NCI-H446 treated with DMSO at 0.1 percent for 48 hours (cell line): ENCODE data around the gene TAGLN.
"Not testable (repeated sequence)": the region's sequence is repeated elsewhere in the genome, so short reads cannot be mapped to it uniquely, and the experiment has no call there.

Experiments used
- DNase-seq: peaks from one replicate; lab custom pipeline; 2025; lab: John Stamatoyannopoulos, UW

Gene TAGLN

DNA sequence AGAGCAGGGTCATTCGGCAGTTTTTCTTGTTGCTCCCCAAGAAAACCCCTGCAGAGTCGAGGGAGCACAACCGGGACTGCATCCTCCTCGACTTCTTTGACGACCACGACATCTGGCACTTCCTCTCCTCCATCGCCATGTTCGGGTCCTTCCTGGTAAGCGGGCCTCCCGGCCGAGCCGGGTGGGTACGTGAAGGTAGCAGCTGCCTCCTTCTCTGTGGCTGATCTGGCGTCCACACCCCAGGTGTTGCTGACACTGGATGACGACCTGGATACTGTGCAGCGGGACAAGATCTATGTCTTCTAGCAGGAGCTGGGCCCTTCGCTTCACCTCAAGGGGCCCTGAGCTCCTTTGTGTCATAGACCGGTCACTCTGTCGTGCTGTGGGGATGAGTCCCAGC is 3.4 kb upstream of the TAGLN start:
- no peak for DNase-seq

DNA sequence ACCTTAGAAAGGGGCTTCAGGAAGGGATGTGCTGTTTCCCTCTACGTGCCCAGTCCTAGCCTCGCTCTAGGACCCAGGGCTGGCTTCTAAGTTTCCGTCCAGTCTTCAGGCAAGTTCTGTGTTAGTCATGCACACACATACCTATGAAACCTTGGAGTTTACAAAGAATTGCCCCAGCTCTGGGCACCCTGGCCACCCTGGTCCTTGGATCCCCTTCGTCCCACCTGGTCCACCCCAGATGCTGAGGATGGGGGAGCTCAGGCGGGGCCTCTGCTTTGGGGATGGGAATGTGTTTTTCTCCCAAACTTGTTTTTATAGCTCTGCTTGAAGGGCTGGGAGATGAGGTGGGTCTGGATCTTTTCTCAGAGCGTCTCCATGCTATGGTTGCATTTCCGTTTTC is 2.2 kb upstream of the TAGLN start:
- DNase-seq, result no peak

DNA sequence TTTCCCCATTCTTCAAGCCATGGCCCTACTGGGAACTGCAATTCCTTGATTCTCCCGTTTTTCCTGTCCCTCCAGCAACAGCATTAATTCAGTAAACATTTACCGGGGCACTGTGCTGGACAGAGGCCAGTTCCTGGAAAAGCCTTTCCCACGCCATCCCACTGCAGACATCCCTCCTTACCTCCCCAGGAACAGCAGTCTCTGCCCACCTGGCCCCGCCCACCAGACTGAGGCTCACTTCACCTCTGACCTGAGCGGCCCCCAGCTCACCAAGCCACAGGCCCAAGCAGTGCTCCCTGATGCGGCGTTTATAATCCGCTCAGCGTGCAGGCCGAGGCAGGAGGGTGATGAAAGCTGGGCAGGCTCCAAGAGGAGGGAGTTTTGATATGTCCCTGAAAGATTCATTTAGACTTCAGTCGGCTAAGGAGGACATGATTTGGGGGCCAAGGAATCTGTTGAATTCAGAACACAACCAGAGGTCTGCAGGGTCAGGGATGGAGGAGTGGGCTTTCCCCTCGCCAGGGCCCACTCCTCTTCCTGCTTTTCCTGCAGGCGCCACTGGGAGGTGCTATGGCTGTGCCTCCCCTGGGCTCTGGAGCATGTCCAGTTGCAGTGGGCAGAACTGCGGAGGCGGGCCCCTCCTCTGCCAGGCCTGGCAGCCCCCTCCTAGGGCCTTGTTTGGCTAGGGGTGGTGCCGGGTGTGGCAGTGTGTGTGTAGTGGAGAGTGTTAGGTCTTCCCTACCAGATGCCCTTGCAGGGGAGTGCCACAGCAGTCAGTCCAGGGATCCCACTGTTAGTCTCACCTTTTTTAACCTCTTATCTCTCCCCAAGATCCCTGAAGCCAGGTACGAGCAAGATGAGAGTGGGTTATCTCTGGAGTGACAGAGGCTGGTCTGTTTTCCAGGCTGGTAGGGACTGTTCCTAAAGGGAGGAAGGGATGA is 1.4 kb upstream of the TAGLN start:
- no peak for DNase-seq

DNA sequence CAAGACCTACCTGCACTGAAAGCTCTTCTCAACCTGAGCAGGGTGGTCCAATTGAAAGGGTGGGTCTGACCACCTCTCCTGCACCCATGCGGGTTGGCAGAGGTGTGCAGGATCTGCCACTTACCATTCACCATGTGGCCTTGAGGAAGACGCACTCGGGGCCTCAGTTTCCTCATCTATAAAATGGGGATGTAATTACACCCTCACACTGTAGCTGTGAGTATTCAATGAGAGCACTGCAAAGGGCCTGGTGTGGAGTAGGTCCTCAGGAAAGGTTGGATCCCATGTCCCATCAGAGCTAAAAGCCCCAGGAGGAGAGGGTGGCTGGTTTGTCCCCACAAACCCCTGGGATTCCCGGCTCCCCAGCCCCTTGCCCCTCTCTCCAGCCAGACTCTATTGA is 557 bp upstream of the TAGLN start:
- no peak for DNase-seq

DNA sequence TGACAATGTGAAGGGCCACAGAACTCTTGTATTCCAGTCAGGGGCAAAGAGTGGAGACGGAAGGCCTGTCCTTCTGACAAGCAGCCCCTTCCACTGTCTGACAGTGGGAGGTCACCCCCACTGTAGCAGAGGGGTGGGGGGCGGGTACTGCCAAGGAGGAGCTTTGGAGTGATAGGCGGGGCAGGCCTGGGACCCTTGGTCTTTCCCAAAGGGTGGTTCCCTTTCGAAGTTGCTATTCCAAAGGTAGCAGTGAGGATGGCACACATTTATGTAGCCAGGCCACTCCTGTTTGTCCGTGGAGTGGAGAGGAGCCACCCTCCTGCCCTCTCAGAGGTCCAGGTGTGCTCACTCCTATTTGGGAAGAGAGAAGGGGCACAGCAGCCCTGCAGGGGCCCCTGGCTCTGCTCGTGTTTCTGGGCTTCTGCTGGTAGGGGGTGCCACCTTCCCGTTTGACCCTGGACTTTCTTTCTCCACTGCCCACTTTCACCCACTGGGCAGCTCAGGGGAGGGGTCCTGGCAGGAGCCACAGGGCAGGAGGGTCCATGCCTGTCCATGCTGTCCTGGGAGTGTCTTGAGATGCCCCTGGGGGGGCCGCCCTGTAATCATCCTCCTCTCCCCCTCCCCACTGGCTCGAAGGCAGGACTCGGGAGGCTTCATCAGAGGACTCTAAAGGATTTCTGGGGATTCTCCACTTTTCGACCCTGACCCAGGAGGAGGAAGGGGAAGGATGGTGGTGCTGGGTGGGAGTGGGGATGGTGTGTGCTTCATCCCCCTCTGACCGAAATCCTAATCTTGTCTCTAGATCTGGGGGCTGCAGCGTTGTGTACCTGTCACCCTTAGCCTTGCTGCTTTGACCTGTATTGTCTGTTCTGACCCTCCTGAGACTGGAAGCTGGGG is 994 bp downstream of the TAGLN start:
- no peak for DNase-seq

DNA sequence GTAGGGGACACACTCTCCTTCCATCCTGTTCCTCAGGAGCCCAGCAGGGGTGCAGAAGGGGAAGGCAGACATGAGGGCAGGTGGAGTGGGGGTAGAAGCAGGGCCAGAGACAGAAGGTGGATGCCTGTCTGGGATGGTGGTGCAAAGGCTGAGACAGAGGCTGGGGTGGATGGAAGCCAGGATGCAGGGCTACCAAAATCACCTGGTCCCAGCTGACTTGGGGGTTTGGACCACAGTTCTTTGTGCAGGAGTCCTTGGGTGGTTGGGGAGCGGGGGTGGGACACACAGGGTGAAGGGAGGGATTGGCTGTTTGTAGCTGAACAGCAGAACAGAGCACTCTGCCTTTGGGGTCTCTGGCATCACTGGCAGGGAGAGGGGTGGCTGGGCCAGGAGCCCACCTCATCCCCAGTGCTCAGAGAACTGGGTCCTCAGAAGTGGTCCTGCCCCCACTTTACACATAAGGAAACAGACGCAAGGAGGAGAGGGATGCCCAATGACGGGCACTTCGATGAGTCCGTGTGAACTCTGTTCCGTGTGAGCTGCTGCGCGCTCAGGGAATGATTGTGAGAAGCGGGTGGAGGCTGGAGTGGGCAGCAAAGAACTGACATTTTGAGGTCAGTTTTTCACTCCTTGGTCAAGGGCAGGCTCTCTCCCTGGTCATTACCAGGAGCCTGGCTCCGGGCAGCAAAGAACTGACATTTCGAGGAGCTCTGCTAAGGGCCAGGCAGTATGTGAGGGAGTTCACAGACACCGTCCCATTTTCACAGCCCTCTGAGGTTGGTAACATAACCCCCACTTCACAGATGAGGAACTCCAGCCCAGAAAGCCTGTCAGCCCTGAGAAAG is 1.9 kb downstream of the TAGLN start:
- DNase-seq, result no peak

DNA sequence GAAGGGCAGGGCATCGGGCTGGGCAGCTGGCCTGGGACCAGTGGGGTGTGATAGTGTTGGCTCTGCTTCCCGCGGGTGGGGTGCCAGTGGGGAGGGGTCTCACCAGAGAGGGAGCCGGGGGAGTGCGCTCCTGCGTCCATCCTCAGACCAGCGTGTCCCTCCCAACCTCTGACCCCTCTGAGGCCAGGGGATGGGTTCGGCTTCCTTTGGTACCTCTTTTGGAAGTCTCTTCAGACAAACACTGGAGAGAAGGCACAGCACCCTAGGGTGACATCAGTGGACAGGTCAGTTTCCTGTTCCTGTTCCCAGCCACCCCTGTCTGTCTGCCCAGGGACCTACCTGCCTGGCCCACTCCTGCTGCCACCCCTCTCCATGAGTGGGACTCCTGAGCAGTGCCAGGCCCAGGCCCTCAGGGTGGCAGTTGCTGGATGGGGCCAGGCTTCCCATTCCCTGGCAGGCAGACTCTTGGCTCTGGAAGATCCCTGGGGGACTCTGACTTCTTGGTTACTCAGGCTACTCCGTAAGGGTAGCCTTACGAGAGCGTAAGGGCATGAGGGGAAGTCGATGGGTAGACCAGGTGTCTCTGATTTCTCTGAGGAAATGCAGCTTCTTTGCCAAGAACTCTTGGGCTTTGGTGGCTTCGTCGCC is 2.6 kb downstream of the TAGLN start:
- DNase-seq, result no peak

DNA sequence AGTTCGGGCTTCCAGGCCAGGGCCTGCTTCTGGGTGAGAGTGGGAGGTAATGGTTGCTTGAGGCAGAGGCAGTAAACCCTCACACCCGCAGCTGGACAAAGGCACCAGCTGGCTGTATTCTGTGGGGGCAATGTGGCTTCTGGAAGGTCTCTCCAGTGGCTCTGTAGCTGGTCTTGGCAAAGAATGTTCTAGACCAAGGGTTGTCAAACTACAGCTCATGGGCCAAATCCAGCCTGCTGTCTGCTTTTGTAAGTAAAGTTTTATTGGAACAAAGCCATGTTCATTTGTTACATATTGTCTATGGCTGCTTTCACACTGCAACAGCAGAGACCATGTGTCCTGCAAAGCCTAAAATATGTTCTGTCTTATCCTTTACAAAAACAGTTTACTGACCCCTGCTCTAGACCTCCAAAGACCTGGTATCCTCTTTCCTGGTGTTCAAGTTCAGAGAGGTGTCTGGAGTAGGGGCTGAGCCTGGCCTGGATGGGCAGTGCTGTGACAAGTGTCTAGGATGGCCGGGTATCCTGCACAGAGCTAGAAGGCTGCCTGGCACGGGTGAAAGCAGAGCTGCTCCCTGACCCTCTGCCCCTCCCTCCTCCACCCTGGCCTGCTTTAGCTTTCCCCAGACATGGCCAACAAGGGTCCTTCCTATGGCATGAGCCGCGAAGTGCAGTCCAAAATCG is 3.4 kb downstream of the TAGLN start:
- no peak for DNase-seq

DNA sequence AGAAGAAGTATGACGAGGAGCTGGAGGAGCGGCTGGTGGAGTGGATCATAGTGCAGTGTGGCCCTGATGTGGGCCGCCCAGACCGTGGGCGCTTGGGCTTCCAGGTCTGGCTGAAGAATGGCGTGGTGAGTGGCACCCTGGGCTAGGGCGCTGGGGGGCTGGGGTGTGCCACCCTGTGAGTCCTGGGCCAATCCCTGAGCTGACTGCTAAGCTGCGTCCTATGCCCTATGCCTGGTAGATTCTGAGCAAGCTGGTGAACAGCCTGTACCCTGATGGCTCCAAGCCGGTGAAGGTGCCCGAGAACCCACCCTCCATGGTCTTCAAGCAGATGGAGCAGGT is 3.9 kb downstream of the TAGLN start:
- no peak for DNase-seq

DNA sequence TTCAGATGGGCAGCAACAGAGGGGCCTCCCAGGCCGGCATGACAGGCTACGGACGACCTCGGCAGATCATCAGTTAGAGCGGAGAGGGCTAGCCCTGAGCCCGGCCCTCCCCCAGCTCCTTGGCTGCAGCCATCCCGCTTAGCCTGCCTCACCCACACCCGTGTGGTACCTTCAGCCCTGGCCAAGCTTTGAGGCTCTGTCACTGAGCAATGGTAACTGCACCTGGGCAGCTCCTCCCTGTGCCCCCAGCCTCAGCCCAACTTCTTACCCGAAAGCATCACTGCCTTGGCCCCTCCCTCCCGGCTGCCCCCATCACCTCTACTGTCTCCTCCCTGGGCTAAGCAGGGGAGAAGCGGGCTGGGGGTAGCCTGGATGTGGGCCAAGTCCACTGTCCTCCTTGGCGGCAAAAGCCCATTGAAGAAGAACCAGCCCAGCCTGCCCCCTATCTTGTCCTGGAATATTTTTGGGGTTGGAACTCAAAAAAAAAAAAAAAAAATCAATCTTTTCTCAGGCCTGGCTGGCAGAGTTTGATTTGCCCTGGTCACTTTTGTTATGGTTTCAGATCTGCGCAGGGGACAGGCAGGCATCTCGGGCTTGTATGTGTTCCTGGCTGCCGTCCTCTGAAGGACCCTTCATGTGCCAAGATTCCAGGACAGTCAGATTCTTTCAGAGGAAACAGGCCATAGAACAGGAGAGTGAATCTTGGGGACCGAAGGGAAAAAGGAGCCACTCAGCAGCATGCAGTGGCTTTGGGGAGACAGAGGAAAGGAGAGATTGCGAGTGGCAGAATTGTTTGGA is 5.3 kb downstream of the TAGLN start:
- no peak for DNase-seq

DNA sequence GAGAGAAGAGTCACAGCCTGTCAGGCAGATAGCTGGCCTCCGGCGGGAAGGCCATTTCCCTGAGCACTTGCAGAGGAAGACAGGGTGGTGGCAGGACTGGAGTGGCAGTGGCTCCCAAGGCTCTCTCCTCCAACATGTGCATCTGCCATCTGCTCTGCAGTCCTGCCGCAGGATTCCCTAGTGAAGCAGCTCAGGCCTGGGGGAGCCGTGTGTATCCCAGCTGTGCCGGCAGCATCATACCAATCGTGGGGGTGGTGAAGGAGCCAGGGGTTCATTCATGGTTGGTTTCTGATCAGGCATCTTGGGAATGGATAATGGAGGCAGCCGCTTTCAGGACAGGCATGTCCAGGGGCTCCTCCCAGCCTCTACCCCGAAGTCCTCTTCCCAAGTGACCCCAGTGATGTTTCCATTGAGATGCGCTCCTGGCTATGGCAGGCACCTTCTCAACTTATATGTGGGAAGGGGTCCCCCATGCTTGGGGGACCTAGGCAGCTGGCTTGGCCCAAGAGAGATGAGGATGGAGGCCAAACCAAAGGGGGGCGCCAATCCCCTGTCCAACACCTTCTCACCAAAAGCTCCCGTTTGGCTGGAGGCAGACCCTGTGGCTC is 6.1 kb downstream of the TAGLN start:
- DNase-seq, result no peak

DNA sequence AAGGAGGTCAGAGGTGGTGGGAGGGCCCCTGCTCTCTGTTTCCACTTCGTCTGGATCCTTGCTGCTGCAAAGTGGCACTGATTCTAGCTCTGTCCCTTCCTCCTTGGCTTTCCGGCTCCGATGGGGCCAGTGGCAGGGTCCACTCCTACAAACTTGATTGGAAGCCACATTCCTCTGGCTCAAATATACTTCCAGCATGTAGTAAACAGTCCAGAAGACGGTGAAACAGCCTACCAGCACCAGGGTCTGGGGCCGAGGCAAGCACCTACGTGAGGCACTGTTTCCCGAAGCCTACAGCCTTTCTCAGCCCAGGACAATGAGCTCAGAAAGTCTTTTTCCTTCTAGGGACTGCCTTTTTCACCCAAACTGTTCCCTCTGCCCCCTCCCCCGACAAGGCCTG is 6.9 kb downstream of the TAGLN start:
- DNase-seq, result not testable (repeated sequence)

DNA sequence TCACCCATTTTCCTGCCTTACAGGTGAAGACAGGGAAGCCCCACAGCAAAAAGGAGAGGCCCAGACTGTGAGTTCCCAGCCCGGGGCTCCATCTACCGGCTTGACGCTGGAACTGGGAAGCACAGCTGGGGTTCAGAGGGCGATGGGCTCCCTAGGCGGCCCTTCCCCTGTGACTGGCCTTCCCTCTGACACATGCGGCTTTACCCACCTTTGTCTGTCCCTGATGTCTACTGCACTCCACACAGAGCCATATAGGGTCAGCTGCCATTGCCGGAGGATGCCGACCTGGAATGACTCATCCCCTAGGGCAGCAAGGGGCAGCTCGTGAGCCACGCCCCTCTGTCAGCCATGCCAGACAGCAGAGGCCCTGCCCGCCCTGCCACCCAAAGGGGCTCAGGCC is 7.7 kb downstream of the TAGLN start:
- not testable (repeated sequence) for DNase-seq

DNA sequence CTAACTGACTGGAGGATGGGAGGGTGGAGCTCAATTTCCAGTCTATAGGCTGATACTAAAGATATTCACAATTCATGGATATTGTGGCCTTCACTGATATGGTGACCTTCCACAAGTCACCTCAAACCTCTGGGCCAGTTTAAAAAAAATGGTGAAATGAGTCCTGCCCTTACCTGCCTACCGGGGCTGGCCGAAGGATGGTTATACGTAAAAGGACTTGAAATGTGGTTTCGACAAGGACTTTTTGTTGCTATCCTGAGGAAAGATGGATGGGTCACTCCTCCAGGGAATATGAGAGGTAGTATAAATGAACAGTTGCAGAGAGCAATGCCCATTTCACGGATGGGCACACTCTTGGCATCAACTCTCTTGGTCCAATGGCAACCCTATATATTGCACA is 8.3 kb downstream of the TAGLN start:
- DNase-seq, result not testable (repeated sequence)

DNA sequence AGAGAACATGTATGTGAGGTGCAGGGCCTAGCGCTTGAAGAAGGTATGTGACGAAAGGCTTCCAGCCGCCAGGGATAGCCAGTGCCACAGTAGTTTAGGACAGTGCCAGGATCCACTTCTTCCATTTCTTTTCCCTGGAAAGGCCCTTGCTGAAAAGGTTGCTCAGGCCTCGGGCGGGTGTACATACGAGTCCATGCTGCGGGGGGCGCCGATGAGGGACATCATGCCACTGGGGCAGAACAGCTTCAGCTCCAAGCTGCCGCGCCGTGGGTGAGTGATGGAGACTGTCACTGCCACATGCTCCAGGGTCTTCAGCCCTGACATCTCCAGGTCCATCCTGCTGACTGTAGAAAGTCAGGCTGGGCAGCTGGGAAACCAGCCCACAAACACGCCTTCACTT is 9.5 kb downstream of the TAGLN start:
- DNase-seq, result not testable (repeated sequence)

DNA sequence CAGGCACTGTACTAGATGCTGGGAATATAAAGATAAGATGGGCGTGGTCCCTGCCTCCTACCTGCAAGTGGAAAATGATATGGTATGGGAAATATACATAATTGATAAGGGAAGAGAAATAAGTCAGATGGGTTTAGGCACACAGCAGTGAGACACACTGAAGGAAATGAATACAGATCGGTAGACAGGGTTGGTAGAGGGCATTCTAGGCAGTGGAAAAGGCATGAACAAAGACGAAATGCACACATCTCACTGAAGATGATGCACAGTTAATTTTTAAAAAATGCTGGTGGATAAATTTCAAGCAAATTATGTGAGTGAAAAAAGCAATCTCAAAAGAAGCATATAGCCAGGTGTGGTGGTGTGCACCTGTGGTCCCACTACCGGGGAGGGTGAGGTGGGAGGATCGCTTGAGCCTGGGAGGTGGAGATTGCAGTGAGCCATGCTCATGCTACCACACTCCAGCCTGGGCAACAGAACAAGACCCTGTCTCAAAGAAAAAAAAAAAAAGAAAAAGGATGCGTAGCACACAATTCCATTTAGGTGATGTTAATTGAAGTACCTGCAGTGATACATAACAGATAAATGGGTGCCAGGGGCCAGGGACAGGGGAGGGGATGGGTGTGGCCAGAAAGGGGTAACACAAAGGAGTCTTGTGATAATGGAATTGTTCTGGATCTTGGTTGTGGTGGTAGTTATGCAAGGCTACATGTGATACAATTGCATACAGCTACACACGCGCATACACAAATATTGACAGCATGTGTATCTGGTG is 10.4 kb downstream of the TAGLN start:
- not testable (repeated sequence) for DNase-seq

DNA sequence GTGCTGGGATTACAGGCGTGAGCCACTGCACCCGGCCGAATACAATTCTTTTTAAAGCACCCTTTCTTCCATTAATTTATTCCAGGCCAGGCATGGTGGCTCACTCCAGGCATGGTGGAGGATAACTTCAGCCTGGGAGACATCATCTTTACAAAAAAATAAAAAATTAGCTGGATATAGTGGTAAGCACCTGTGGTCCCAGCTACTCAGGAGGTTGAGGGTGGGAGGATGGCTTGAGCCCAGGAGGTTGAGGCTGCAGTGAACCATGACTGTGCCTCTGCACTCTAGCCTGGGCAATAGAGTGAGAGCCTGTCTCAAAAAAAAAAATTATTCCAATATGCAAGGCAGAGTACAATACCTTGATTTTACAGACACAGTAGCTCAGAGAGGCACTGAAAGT is 11.4 kb downstream of the TAGLN start:
- no peak for DNase-seq

DNA sequence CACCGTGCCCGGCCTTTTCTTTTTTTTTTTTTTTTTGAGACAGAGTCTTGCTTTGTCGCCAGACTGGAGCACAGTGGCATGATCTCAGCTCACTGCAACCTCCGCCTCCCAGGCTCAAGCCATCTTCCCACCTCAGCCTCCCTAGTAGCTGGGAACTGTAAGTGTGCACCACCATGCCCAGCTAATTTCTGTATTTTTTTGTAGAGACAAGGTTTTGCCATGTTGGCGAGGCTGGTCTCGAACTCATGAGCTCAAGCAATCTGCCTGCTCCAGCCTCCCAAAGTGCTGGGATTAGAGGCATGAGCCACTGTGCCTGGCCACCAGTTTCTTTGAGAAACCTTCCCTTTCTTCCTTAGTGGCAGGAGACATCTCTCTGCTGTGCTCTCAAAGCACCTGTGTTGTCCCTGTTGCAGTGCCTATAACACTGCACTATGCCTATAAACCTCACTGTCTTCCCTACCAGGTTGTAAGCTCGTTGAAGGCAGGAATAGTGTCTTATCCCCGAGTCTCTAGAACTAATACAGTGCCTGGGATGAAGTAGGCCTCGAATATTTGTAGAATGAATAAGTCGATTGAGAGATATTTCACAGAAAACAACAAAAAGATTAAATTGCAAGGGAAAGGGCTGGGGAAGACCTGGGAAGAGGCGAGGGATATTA is 13.7 kb downstream of the TAGLN start:
- DNase-seq, result no peak
